Lung (tissue), 13 donors: ENCODE measurements around the gene CYP2J2. TPM values are rescaled to one million over a fixed set of nuclear protein-coding genes. Genes with fewer than 3 reads are reported as not detected.

Experiments used
- ATAC-seq: fragments of 200-7000 bp; cut with Tn5 transposase; one replicate; pipeline ENCODE4 v1.9.1; 2020; ENCODE audit warnings: moderate number of reproducible peaks; ENCODE audit not compliant: insufficient read depth, low FRiP score
- DNase-seq, 3 donors: peaks; one replicate each; pipeline ENCODE4 v3.0.0-alpha.2; 2013 to 2017
- H3K27ac ChIP-seq, 2 donors: one replicate each; pipeline ENCODE4 v1.5.1; 2013; ENCODE audit warnings: mild to moderate bottlenecking in 2 of 2, moderate library complexity in 2 of 2, control low read depth in 1 of 2, inconsistent platforms in 1 of 2, low read depth in 1 of 2, low read length in 1 of 2
- H3K27me3 ChIP-seq, 3 donors: one replicate each; pipeline ENCODE4 v1.5.1; 2013; ENCODE audit warnings: low read length in 2 of 3; ENCODE audit not compliant: control insufficient read depth in 3 of 3, insufficient read depth in 3 of 3
- H3K36me3 ChIP-seq, 4 donors: one replicate each; pipeline ENCODE4 v1.5.1; 2013; ENCODE audit warnings: low read length in 4 of 4, mild to moderate bottlenecking in 1 of 4, moderate library complexity in 1 of 4; ENCODE audit not compliant: control insufficient read depth in 4 of 4, insufficient read depth in 4 of 4
- H3K4me1 ChIP-seq, 5 donors: one replicate each; pipeline ENCODE4 v1.5.1; 2013; ENCODE audit warnings: low read length in 5 of 5, mild to moderate bottlenecking in 2 of 5, moderate library complexity in 1 of 5; ENCODE audit not compliant: control insufficient read depth in 5 of 5, insufficient read depth in 5 of 5
- H3K4me3 ChIP-seq: one replicate; pipeline ENCODE4 v1.5.1; 2013; ENCODE audit warnings: mild to moderate bottlenecking, control low read depth, moderate library complexity
- H3K9ac ChIP-seq, 2 donors: one replicate each; pipeline ENCODE4 v1.5.1; 2013; ENCODE audit warnings: low read length in 2 of 2, control low read depth in 1 of 2; ENCODE audit not compliant: insufficient read depth in 1 of 2
- H3K9me3 ChIP-seq, 4 donors: one replicate each; pipeline ENCODE4 v1.5.1; 2013; ENCODE audit warnings: low read length in 3 of 4, mild to moderate bottlenecking in 1 of 4, moderate library complexity in 1 of 4; ENCODE audit not compliant: control insufficient read depth in 4 of 4, insufficient read depth in 3 of 4
- CTCF ChIP-seq: IDR thresholded peaks from 2 replicates; pipeline ENCODE4 v1.5.1; 2012; ENCODE audit warnings: mild to moderate bottlenecking; ENCODE audit errors: control extremely low read depth, extremely low read depth
- WGBS, 2 donors: extraction: QIAGEN DNeasy Blood & Tissue Kit; methylation state at CpG; one replicate each; pipeline ENCODE4 v1.1.7; 2013; 5-methylcytosine and 5-hydroxymethylcytosine counted together
- polyA plus RNA-seq, 2 donors: library from polyadenylated mRNA; stranded (reverse); fragments of 200-250 nt; gene quantifications; one replicate each; pipeline ENCODE4 v1.2.1, GENCODE V29; 2013
- small RNA-seq: library from RNA; depleted of rRNA; stranded (forward); fragments of <200 nt; gene quantifications from one replicate; pipeline ENCODE3, GENCODE V24; 2014; ENCODE audit warnings: low replicate concordance
- total RNA-seq, 2 donors: library from RNA; depleted of rRNA in 1 of 2; stranded (reverse); fragments of >200 nt in 1 of 2; gene quantifications; one replicate each; pipeline ENCODE4 v1.2.1, GENCODE V29; 2014 to 2021
- donor health status: control.
- donor health status: control.
- donor health status: Bipolar disorder and iron deficiency.
- donor health status: healthy.
- donor health status: DM: yes; HTN: yes; CAD: no.

The CYP2J2 gene
- total and polyA plus RNA-seq, 4 donors: 2.4 to 5.0 (median 3.3) TPM

GRCh38 chr1:59846895-59847282 is 79.7 kb downstream of the CYP2J2 start:
- no peak overlapping the region for H3K9ac ChIP-seq
- TF ChIP-seq CTCF: no peak
- H3K27me3 ChIP-seq: no peaks in the 10 kb centered on the region

DNA sequence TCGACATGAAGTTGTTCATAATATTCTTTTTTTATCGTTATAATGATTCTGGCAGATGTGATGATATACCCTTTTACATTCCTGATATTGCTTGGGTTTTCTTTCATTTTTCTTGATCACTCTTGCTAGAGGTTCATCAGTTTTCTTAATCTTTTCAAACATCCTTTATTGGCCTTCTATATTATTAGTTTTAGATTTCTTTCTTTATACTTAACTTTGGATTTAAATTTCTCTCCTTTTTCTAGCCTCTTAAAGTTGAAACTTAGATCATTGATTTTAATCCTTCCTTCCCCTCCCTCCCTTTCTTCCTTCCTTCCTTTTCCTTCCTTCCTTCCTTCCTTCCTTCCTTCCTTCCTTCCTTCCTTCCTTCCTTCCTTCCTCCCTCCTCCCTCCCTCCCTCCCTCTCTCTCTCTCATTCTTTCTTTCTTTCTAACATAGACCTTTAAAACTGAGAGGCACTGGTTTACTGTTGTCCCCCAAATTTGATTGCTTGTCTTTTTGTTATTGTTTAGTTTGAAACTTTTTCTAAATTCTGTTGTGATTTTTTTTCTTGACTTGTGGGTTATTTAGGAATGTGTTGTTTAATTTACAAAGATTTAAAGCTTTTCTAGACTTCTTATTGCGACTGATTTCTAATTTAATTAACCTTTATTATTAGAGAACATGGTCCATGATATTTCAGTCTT is 80.2 kb downstream of the CYP2J2 start:
- Histone ChIP-seq H3K36me3 (no peaks in the 10 kb centered on the region), H3K9ac (no peak overlapping the region), H3K27ac (no peak overlapping the region), H3K9me3 (no peaks in the 10 kb centered on the region), H3K4me3 (no peak overlapping the region), H3K4me1 (no peaks in the 10 kb centered on the region), H3K27me3 (no peaks in the 10 kb centered on the region)
- WGBS, 2 donors: 98% methylated on average over 3 of the region's 3 CpGs
- no peak for TF ChIP-seq CTCF
- DNase-seq (no peak), ATAC-seq (no peak)

More at GRCh38 chr1:59846895-59847282, 79.7 kb downstream of the CYP2J2 start:
- Histone ChIP-seq H3K9me3 (no peaks in the 10 kb centered on the region), H3K27ac (no peak overlapping the region), H3K36me3 (no peaks in the 10 kb centered on the region), H3K4me1 (no peaks in the 10 kb centered on the region), H3K4me3 (no peak overlapping the region)
- DNase-seq: no peak
- 94 to 97% methylated on average over 2 of the region's 2 CpGs for WGBS, 2 donors
- ATAC-seq: no peak

DNA sequence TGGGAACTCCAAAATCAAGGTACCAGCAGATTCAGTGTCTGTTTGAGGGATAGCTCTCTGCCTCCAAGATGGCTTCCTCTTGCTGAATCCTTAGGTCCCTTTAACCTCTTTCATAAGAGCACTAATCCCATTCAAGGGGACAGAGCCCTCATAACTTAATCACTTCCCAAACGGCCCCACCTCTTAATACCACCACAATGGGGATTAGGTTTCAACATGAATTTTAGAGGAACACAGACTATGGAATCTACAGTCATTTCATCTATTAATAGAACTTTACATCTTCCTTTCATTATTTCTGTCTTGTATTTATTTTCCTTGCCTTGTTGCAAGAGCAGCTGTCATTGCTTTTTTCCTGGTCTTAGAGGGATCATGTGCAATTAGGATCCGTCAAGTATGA is 81.5 kb downstream of the CYP2J2 start:
- Histone ChIP-seq H3K27me3 (no peaks in the 10 kb centered on the region), H3K4me3 (no peak overlapping the region), H3K36me3 (no peaks in the 10 kb centered on the region), H3K9me3 (no peaks in the 10 kb centered on the region), H3K27ac (no peak overlapping the region), H3K4me1 (no peaks in the 10 kb centered on the region), H3K9ac (no peak overlapping the region)
- TF ChIP-seq CTCF: no peak
- ATAC-seq (no peak), DNase-seq (no peak)
- 77 to 91% methylated on average over 2 of the region's 2 CpGs for WGBS, 2 donors

Small RNA genes lying within 50 kb of the gene (small RNA-seq; reads per million reads assigned to genes)
- not detected for gene RN7SL475P

Other genes with a start within 250 kb of the CYP2J2 start
- 10 to 100 TPM; 19.4 to 35.5 TPM for gene HOOK1, start 111.8 kb downstream of the CYP2J2 start, total RNA-seq
- 1 to 10 TPM; 4.1 to 6.0 TPM for gene HOOK1, start 111.8 kb downstream of the CYP2J2 start, polyA plus RNA-seq
- 10 to 100 TPM; 10.4 to 13.8 TPM for gene C1orf87, start 147.0 kb upstream of the CYP2J2 start, total RNA-seq
- gene C1orf87, start 147.0 kb upstream of the CYP2J2 start, polyA plus RNA-seq: 1 to 10 TPM; 4.3 to 5.0 TPM